Measurements from ENCODE around the gene GPN2.

Gene GPN2

GRCh38 chr1:26910343-26911160 is 20.5 kb upstream of the GPN2 start:
- TF ChIP-seq EZH2phosphoT487 (IDR thresholded peaks at IDR 0.05; ENCODE audit: low read length): no peak
- TF ChIP-seq EZH2 (optimal IDR thresholded peaks at IDR 0.05; ENCODE audit: low read depth, low read length): no peak
- TF ChIP-seq CTCF (IDR thresholded peaks at IDR 0.05; ENCODE audit: low read length): no peak

GRCh38 chr1:26909951-26910342 is 19.9 kb upstream of the GPN2 start:
- Histone ChIP-seq H3F3A (ENCODE audit: insufficient read depth, low read length) (no peaks in the 10 kb centered on the region), H3K4me2 (ENCODE audit: low read depth, low read length) (no peak overlapping the region), H3K9me2 (replicated peaks; ENCODE audit: insufficient read depth, low read length) (no peaks in the 10 kb centered on the region), H3K4me3 (ENCODE audit: low read length) (no peak overlapping the region), H3K4me1 (ENCODE audit: low read length) (no peaks in the 10 kb centered on the region), H4K20me1 (ENCODE audit: insufficient read depth, low read length) (no peaks in the 10 kb centered on the region), H3K9me3 (replicated peaks; ENCODE audit: insufficient read depth, low read length) (no peaks in the 10 kb centered on the region), H3K79me2 (ENCODE audit: low read length) (no peaks in the 10 kb centered on the region), H3K27me3 (replicated peaks; ENCODE audit: insufficient read depth, low read length) (no peaks in the 10 kb centered on the region; the same call in none of the 2 replicates), H3K36me3 (replicated peaks; ENCODE audit: insufficient read depth, low read length) (no peaks in the 10 kb centered on the region), H3K27ac (ENCODE audit: low read length) (no peak overlapping the region), H3K9ac (ENCODE audit: low read length) (no peak overlapping the region), H2AFZ (ENCODE audit: low read length) (no peak overlapping the region)
- DNase-seq: no peak
- TF ChIP-seq CTCF (IDR thresholded peaks at IDR 0.05; ENCODE audit: low read length): no peak
- TF ChIP-seq EZH2phosphoT487 (IDR thresholded peaks at IDR 0.05; ENCODE audit: low read length): no peak
- no peak for TF ChIP-seq EZH2 (optimal IDR thresholded peaks at IDR 0.05; ENCODE audit: low read depth, low read length)

More at GRCh38 chr1:26910343-26911160, 20.5 kb upstream of the GPN2 start:
- no peaks in the 10 kb centered on the region for H3K79me2 ChIP-seq (ENCODE audit: low read length)
- no peak for DNase-seq
- no peak overlapping the region for H3K4me3 ChIP-seq (ENCODE audit: low read length)
- no peaks in the 10 kb centered on the region for H4K20me1 ChIP-seq (ENCODE audit: insufficient read depth, low read length)
- H3K9me3 ChIP-seq (replicated peaks; ENCODE audit: insufficient read depth, low read length): no peaks in the 10 kb centered on the region
- H3F3A ChIP-seq (ENCODE audit: insufficient read depth, low read length): no peaks in the 10 kb centered on the region
- H3K27ac ChIP-seq (ENCODE audit: low read length): no peak overlapping the region
- H3K36me3 ChIP-seq (replicated peaks; ENCODE audit: insufficient read depth, low read length): no peaks in the 10 kb centered on the region
- H3K27me3 ChIP-seq (replicated peaks; ENCODE audit: insufficient read depth, low read length): no peaks in the 10 kb centered on the region; the same call in none of the 2 replicates
- no peaks in the 10 kb centered on the region for H3K4me1 ChIP-seq (ENCODE audit: low read length)
- H3K9ac ChIP-seq (ENCODE audit: low read length): no peak overlapping the region
- no peak overlapping the region for H3K4me2 ChIP-seq (ENCODE audit: low read depth, low read length)
- H3K9me2 ChIP-seq (replicated peaks; ENCODE audit: insufficient read depth, low read length): no peaks in the 10 kb centered on the region
- no peak overlapping the region for H2AFZ ChIP-seq (ENCODE audit: low read length)

GRCh38 chr1:26907071-26907917 is 17.2 kb upstream of the GPN2 start:
- DNase-seq: no peak
- Histone ChIP-seq H2AFZ (ENCODE audit: low read length) (no peak overlapping the region), H3K9me3 (replicated peaks; ENCODE audit: insufficient read depth, low read length) (no peaks in the 10 kb centered on the region), H3F3A (ENCODE audit: insufficient read depth, low read length) (no peaks in the 10 kb centered on the region), H3K9me2 (replicated peaks; ENCODE audit: insufficient read depth, low read length) (no peaks in the 10 kb centered on the region), H3K4me1 (ENCODE audit: low read length) (no peaks in the 10 kb centered on the region), H4K20me1 (ENCODE audit: insufficient read depth, low read length) (no peaks in the 10 kb centered on the region), H3K9ac (ENCODE audit: low read length) (no peak overlapping the region), H3K4me2 (ENCODE audit: low read depth, low read length) (no peak overlapping the region), H3K27ac (ENCODE audit: low read length) (no peak overlapping the region), H3K36me3 (replicated peaks; ENCODE audit: insufficient read depth, low read length) (no peaks in the 10 kb centered on the region), H3K27me3 (replicated peaks; ENCODE audit: insufficient read depth, low read length) (no peaks in the 10 kb centered on the region; the same call in none of the 2 replicates), H3K4me3 (ENCODE audit: low read length) (no peak overlapping the region), H3K79me2 (ENCODE audit: low read length) (no peaks in the 10 kb centered on the region)
- TF ChIP-seq CTCF (IDR thresholded peaks at IDR 0.05; ENCODE audit: low read length): no peak
- TF ChIP-seq EZH2 (optimal IDR thresholded peaks at IDR 0.05; ENCODE audit: low read depth, low read length): no peak
- no peak for TF ChIP-seq EZH2phosphoT487 (IDR thresholded peaks at IDR 0.05; ENCODE audit: low read length)
